Measurements from ENCODE around the gene LMNTD2.
"Not testable (repeated sequence)": the region's sequence is repeated elsewhere in the genome, so short reads cannot be mapped to it uniquely, and the experiment has no call there.

Gene LMNTD2

DNA sequence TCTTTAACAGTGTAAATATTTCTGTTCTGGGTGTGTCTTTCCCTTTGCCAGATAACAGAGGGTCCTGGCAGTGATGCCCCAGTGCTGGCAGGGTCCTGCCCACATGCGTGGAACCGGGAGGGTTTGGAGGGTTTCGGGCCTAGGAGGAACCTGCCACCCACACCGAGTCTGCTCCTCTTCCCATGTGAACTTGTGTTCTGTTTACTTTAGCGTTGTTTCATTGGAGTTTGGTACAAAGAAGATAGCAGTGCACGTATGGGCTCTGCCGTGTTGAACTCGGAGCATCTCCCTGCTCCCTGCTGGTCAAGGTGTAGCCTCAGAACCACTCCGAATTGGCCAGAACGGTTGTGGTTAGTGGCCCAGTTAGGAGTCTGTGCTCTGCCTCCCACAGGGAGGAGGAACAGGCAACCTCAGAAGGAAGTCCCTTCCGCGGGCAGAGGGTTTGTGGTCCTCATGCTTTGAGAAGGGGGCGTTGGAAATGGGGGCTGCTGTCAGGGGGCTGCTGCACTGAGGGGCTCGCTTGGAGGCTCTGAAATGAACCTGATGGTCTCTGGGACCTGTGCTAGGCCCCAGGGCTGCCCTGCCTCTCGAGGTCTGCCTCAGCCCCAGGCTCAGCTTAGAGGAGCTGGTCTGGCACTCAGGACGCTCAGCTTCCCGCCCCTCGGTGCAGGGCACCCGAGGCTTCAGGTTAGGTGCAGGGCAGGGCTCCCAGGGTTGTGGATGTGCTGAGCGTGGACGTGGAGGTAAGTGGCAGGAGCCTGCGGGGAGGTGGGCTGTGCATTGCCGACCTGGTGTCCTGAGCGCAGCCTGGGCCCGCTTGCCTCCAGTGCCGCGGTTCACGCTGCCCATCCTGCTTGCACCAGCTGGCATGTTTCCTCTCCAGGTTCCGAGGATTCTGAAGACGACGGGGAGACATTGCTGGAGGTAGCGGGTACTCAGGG is 26.1 kb upstream of the LMNTD2 start:
- no peak for DNase-seq (ENCODE audit: low read depth)

DNA sequence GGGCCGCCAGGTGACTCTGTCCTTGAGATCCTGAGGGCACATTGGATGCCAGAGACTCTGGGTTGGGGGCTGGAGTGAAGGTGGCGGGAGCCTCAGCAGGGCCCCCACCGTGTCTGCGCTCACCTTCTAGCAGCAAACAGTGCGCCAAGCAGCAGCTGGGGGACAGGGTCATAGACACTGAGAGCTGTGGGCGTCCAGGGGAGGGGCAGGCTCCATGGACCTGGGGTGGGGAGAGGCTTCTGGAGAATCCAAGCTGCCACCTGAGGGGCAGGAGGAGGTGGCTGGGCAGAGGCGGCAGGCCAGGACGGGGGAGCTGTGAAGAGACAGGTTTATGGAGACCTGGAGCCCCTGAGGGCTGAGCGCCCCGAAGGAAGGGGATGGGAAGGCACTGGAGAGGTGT is 23.7 kb upstream of the LMNTD2 start:
- DNase-seq (ENCODE audit: low read depth) = no peak

- DNase-seq (ENCODE audit: low read depth) = no peak
Measured at GRCh38 chr11:581752-582151, 21.2 kb upstream of the LMNTD2 start.

DNA sequence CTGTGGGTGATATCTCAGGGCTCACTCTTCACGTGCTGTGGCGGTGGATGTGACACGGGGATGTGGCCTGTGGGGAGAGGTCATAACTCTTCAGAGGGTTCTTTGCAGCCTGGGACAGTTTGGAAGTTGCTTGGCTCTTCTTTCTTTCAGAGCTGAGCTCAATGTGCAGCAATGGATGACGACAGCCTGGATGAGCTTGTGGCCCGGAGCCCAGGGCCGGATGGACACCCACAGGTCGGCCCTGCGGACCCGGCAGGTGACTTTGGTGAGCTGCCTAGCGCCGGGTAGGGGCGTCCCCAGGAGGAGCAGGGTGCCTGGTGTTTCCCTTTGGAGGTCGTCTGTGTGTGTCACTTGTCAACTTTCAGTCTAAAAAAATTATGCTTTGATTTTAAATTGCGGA is 20.8 kb upstream of the LMNTD2 start:
- DNase-seq (ENCODE audit: low read depth) = no peak

- no peak for DNase-seq (ENCODE audit: low read depth)
Measured at GRCh38 chr11:579830-580601, 19.5 kb upstream of the LMNTD2 start.

- DNase-seq (ENCODE audit: low read depth) = no peak
Measured at GRCh38 chr11:578276-579035, 17.9 kb upstream of the LMNTD2 start.

DNA sequence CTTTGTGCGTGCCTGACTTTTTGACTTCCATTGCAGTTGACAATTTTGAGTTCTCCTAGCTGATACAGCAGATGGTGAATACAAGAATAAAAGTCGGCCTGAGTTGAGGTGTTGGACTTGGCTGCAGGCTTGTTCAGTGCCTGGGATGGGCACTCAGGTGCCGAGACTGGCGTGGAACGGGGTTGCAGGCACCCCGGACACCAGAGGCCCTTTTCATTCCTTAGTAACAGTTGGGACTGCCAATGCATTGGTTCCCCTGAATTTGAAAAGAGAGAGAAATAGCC is 17.0 kb upstream of the LMNTD2 start:
- no peak for DNase-seq (ENCODE audit: low read depth)

GRCh38 chr11:576811-577610 is 16.5 kb upstream of the LMNTD2 start:
- DNase-seq (ENCODE audit: low read depth) = no peak

DNA sequence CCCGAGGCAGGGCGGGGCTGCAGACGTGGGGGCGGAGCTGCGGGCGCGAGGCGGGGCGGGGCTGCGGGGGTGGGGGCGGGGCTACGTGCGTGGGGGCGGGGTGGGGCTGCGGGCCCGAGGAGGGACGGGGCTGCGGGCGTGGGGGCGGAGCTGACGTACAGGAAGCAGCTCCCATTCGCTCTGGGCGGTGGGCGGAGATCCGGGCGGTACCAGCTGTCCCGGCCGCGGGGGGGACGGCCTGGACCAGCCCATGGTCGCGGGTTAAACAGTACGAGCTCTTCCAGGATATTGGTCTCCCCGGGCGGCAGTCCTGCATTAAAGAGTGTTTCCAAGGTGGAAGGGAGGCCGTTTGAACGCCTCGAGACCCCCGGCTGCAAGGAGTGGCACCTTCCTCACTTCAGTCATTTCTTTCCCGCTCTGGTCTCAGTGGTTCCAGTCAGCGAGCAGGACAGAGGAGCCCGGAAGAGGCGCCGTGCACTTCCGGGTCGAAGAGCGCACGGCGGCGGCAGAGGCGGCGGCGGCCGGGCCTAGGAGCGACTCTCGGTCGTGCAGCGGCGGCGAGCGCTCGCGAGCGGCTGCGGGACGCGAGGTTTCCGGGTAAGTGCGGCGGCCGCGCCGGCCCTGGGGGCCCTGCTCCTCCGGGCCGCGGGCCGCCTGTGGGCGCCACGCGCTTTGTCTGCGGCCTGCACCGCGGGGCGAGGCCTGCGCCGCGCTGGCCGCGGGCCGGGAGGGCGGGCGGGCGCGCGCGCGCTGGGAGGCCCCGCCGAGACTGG is 15.6 kb upstream of the LMNTD2 start, which contains the start of gene PHRF1:
Gene PHRF1 (plus strand): TSS at position 475 of the 773 bp plus-strand sequence. CDS start 5,043 bp downstream, outside the sequence.
- peak; percentile 92 for DNase-seq (ENCODE audit: low read depth)

DNA sequence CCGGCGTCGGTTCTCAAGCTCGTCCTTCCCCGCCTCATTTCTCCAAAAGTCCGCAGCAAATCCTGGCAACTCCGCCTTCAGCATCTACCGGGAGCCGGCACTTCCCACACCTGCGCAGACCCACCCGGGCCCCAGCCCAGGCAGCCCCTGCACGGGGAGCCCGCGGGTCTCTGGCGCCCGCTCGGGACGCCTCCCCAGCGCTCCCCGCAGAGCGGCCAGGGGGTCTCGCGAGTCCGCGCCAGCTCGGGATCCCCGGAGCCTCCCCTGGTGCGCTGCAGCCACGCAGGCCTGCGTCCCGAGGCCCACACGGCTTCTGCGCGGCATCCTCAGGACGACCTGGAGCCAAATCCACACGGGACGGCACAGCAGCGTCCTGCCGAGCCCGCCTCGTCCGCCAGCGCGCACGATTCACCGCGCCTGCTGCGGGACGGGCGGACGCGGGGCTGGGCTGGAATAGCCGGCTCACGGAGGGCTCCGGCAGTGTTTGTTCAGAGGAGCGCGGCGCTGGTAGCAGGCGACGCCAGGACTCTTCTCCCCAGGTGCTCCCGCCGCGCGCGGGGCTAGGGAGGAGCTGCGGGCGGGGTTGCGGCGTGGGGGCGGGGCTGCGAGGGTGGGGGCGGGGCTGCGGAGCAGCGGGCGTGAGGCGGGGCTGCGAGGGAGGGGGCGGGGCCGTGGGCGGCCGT is 14.9 kb upstream of the LMNTD2 start:
- DNase-seq (ENCODE audit: low read depth) = no peak

DNA sequence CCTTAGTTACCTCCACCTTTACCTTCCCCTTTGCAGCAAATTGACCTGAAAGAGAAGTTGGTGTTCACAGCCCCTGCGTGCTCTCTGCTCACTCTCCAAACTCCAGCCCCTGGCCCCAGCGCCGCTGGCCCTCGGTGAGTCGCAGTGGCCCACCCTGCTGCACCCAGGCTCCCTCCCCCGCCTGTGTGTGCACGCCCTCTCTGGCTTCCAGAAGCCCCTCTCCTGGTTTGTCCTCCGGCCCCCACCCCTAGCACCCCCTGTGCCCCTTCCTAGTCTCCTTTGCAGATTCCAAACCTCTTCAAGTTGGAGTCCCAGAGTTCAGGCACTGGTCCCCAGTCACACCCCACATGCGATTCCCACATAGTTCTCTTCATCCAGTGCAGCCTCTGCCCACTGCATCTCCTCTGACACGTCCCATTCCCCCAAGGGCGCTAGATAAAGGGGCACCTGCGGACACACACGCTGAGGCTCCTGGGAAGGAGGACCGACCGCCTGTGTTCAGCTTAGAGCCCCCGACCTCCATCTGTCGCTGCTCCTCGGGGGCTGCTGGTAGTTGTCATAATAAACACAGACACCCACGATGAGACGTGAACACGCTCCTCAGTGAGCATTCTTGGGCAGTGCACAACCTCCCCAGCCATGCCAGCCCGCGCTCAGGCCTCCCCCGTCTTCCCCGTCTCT is 14.2 kb upstream of the LMNTD2 start:
- DNase-seq (ENCODE audit: low read depth) = no peak

DNA sequence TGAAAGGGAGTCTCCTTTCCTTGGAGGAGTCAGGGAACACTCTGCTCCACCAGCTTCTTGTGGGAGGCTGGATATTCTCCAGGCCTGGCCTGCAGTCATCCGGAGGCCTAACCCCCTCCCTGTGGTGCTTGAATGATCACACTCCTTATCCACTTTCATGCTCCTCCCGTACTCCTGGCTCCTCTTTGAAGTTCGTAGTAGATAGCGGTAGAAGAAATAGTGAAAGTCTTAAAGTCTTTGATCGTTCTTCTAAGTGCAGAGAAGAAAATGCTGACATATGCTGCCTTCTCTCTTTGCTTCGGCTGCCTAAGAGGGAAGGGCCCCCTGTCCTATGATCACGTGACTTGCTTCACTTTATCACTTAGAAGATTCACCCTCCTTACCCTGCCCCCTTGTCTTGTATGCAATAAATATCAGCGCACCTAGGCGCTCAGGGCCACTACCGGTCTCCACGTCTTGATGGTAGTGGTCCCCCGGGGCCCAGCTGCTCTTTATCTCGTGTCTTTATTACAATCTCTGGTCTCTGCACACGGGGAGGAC is 13.6 kb upstream of the LMNTD2 start:
- DNase-seq (ENCODE audit: low read depth) = not testable (repeated sequence)

DNA sequence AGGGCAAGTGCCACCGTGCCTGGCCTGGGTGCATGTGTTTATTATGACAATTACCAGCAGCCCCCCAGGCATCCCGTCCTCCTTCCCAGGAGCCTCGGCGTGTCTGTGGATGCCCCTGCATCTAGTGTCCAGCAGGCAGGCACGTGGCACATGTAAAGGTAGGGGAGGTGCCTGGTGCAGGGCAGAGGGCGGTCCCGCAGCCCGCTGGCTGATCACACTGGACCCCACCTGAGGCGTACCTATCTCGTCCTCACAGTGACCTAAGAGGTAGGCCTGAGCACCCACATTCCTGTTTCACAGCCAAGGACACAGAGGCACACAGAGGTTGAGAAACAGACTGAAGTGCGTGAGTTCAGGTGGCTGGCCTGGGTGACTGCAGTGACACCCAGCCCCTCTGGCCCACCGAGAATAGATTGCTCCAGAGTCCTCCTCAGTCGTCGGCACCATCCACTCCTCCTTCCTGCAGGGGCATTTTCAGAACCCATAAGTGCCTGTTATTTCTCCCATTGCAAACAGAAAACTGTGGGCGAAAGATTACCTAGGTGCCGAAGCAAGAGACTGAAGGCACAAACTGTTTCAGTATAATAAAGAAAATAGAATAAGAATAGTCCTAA is 12.7 kb upstream of the LMNTD2 start:
- DNase-seq (ENCODE audit: low read depth) = no peak

GRCh38 chr11:571802-572185 is 11.3 kb upstream of the LMNTD2 start:
- no peak for DNase-seq (ENCODE audit: low read depth)

DNA sequence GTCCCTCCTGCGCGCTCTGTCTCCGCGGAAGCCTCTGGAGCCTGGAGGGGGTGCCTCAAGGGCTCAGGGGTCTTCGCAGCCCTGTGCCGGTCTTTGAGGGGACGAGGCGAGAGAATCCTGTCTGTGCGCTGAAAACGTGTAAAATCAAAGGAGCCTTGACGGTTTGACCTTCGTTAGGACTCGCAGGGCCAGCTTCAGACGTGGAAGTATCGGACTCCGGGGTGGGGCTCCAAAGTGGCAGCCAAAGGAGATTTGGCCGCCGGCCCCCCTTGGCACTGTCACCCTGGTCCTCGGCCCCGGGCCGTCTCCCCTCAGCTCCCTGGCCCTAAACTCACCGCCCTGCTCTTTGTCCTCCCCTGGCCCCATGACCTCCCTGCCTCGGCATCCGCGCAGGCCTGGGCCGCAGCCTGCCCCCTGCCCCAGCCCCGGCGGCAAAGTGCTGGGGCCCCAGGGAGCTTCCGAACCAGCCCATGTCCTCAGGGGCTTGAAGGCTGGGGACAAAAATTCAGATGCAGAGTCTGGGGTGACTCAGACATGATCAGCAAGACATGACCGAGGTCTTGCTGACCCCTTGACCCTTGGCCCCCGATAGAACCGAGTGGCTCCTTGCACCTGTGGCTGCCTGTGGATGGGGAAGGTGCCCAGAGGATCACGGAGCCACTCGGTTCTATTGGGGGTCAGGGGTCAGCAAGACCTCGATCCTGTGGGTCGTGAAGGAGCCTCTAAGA is 8.8 kb upstream of the LMNTD2 start:
- no peak for DNase-seq (ENCODE audit: low read depth)

- DNase-seq (ENCODE audit: low read depth) = peak; percentile 92
Measured at GRCh38 chr11:568306-569157, 8.0 kb upstream of the LMNTD2 start.

DNA sequence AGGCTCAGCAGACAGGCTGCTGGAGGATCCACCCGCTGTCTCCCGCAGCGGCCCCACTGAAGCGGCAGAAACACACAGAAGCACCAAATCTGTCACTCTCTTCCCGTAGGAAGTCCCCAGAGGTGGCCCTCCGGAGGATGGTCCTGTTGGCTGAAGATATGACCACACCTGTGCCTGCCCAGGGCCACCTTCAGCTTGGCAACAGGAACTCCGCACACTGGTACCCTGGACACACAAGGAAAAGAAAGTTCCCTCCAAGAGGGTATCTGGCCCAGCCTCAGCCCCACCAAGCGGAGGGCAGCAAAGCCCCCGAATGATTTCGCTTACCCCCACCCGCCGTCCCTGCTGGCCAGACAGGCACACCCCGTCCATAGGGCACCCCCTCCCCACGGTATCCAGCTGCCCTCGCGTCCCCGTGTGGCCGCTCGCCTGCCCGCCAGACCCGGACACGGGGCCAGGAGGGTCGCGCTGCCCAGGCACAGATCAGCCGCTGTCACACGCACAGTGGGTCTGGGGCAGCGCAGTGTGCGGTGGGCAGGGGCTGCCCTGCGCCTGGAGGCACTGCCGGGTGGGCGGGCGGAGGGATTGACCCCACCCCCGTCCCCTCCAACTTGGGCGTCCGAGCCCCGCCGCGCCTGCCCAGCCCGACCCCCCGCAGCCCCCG is 7.2 kb upstream of the LMNTD2 start:
- no peak for DNase-seq (ENCODE audit: low read depth)
